GM23338 (cell line): Measurements from ENCODE around the gene TSPO2.

Source experiments
- CTCF ChIP-seq, 2 experiments: fragments of 200-600 bp in 1 of 2; sonication (generic) in 1 of 2; conservative IDR thresholded peaks; 2 replicates each; pipeline versions ENCODE4 v1.5.1 to v1.6.1; 2016 to 2017; ENCODE audit warnings: antibody characterized with exemption in 2 of 2, low read depth in 2 of 2, mild to moderate bottlenecking in 2 of 2, moderate library complexity in 1 of 2
- EZH2 ChIP-seq: fragments of 200-600 bp; sonication (generic); IDR thresholded peaks from one replicate; pipeline ENCODE4 v1.8.0; 2017; ENCODE audit warnings: antibody characterized with exemption, mild to moderate bottlenecking, low read depth; ENCODE audit not compliant: unreplicated experiment
- EZH2phosphoT487 ChIP-seq: fragments of 200-600 bp; sonication (generic); IDR thresholded peaks from one replicate; pipeline ENCODE4 v1.8.1; 2018; ENCODE audit warnings: antibody characterized with exemption; ENCODE audit not compliant: unreplicated experiment
- JUNB ChIP-seq: IDR thresholded peaks from one replicate; pipeline ENCODE4 v1.6.1; 2016; ENCODE audit warnings: antibody characterized with exemption; ENCODE audit not compliant: unreplicated experiment
- POLR2AphosphoS5 ChIP-seq: IDR thresholded peaks from 2 replicates; pipeline ENCODE4 v1.6.1; 2016; ENCODE audit warnings: antibody characterized with exemption, low read depth
- ZNF114 ChIP-seq: fragments of 250-450 bp; sonication (Bioruptor Pico); IDR thresholded peaks from 2 replicates; pipeline ENCODE4 v1.5.0; 2020; ENCODE audit warnings: mild to moderate bottlenecking, moderate library complexity
- TF ChIP-seq, protein P1 (sequence below): IDR thresholded peaks from one replicate; pipeline ENCODE4 v1.6.1; 2018; ENCODE audit warnings: antibody characterized with exemption; ENCODE audit not compliant: unreplicated experiment
- TF ChIP-seq, protein P2 (sequence below): IDR thresholded peaks from 2 replicates; pipeline ENCODE4 v1.6.1; 2016; ENCODE audit warnings: antibody characterized with exemption

- TF ChIP-seq CTCF (conservative IDR thresholded peaks at IDR 0.05; ENCODE audit: low read depth in 2 of 2) (no peak), EZH2 (no peak), POLR2AphosphoS5 (no peak), EZH2phosphoT487 (no peak), JUNB (no peak), ZNF114 (CRISPR knock-in tag) (no peak)
- TF ChIP-seq, protein P1, sequence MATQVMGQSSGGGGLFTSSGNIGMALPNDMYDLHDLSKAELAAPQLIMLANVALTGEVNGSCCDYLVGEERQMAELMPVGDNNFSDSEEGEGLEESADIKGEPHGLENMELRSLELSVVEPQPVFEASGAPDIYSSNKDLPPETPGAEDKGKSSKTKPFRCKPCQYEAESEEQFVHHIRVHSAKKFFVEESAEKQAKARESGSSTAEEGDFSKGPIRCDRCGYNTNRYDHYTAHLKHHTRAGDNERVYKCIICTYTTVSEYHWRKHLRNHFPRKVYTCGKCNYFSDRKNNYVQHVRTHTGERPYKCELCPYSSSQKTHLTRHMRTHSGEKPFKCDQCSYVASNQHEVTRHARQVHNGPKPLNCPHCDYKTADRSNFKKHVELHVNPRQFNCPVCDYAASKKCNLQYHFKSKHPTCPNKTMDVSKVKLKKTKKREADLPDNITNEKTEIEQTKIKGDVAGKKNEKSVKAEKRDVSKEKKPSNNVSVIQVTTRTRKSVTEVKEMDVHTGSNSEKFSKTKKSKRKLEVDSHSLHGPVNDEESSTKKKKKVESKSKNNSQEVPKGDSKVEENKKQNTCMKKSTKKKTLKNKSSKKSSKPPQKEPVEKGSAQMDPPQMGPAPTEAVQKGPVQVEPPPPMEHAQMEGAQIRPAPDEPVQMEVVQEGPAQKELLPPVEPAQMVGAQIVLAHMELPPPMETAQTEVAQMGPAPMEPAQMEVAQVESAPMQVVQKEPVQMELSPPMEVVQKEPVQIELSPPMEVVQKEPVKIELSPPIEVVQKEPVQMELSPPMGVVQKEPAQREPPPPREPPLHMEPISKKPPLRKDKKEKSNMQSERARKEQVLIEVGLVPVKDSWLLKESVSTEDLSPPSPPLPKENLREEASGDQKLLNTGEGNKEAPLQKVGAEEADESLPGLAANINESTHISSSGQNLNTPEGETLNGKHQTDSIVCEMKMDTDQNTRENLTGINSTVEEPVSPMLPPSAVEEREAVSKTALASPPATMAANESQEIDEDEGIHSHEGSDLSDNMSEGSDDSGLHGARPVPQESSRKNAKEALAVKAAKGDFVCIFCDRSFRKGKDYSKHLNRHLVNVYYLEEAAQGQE = no peak
- TF ChIP-seq, protein P2, sequence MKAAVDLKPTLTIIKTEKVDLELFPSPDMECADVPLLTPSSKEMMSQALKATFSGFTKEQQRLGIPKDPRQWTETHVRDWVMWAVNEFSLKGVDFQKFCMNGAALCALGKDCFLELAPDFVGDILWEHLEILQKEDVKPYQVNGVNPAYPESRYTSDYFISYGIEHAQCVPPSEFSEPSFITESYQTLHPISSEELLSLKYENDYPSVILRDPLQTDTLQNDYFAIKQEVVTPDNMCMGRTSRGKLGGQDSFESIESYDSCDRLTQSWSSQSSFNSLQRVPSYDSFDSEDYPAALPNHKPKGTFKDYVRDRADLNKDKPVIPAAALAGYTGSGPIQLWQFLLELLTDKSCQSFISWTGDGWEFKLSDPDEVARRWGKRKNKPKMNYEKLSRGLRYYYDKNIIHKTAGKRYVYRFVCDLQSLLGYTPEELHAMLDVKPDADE = no peak
Measured at GRCh38 chr6:41079080-41079479, 36.8 kb downstream of the TSPO2 start.
